ENCODE measurements around the gene SPOCK2. TPM values are rescaled to one million over a fixed set of nuclear protein-coding genes. Genes with fewer than 3 reads are reported as not detected.

SPOCK2 gene
- polyA plus RNA-seq, 1 of the 3 experiments (the other 2 are of a cell fraction): 0.18 TPM

GRCh38 chr10:72074574-72075375, 13.6 kb downstream of the SPOCK2 start:
- Histone ChIP-seq H3K36me3 (replicated peaks in 1 of 2; ENCODE audit: control insufficient read depth in 1 of 2, insufficient read depth in 2 of 2, low read length in 1 of 2) (no peaks in the 10 kb centered on the region), H3K4me1 (ENCODE audit: control insufficient read depth in 1 of 2, insufficient read depth in 2 of 2, low read depth in 1 of 2, low read length in 1 of 2) (peaks cover 0 to 25% of the 10 kb centered on the region in 2 experiments; a peak in 1 of 4 replicates), H3K79me2 (ENCODE audit: insufficient read depth) (no peaks in the 10 kb centered on the region), H3K4me2 (no peak overlapping the region), H3K9me2 (no peaks in the 10 kb centered on the region), H3F3A (replicated peaks; ENCODE audit: insufficient read depth) (no peaks in the 10 kb centered on the region), H3K27me3 (ENCODE audit: insufficient read depth) (no peaks in the 10 kb centered on the region), H3K27ac (ENCODE audit: low read depth in 2 of 2, low read length in 1 of 2) (no peak overlapping the region), H4K20me1 (ENCODE audit: insufficient read depth) (no peaks in the 10 kb centered on the region), H3K9ac (no peak overlapping the region), H2AFZ (ENCODE audit: low read depth) (no peak overlapping the region), H3K4me3 (ENCODE audit: low read depth in 2 of 2, low read length in 1 of 2) (no peak overlapping the region), H3K9me3 (no peaks in the 10 kb centered on the region)
- no peak for DNase-seq
- TF ChIP-seq ZBTB33 (IDR thresholded peaks at IDR 0.05; ENCODE audit: borderline replicate concordance, low read depth): no peak
- no peak for TF ChIP-seq PBX3 (IDR thresholded peaks at IDR 0.05)
- TF ChIP-seq YY1 (IDR thresholded peaks at IDR 0.05; ENCODE audit: low read depth): no peak
- no peak for TF ChIP-seq RCOR1 (IDR thresholded peaks at IDR 0.05; ENCODE audit: low read length)
- TF ChIP-seq TCF12 (IDR thresholded peaks at IDR 0.05): no peak
- no peak for TF ChIP-seq FOXM1 (IDR thresholded peaks at IDR 0.05; ENCODE audit: low read depth)
- no peak for TF ChIP-seq NRF1 (IDR thresholded peaks at IDR 0.05; ENCODE audit: low read depth, low read length)
- TF ChIP-seq GABPA (IDR thresholded peaks at IDR 0.05; ENCODE audit: low read depth): no peak
- TF ChIP-seq NFIC (IDR thresholded peaks at IDR 0.05; ENCODE audit: borderline replicate concordance): no peak
- TF ChIP-seq SIN3A (IDR thresholded peaks at IDR 0.05; ENCODE audit: borderline replicate concordance, low read depth, low read length): no peak
- TF ChIP-seq FOXJ3 (CRISPR knock-in tag; IDR thresholded peaks at IDR 0.05): no peak
- no peak for TF ChIP-seq EZH2phosphoT487 (IDR thresholded peaks at IDR 0.05; ENCODE audit: borderline replicate concordance, low read depth)
- no peak for TF ChIP-seq MAX (IDR thresholded peaks at IDR 0.05; ENCODE audit: low read depth)
- no peak for TF ChIP-seq REST (IDR thresholded peaks at IDR 0.05; ENCODE audit: low read depth, low read length)
- TF ChIP-seq FOSL2 (IDR thresholded peaks at IDR 0.05; ENCODE audit: borderline replicate concordance, low read depth): no peak
- TF ChIP-seq SMC3 (IDR thresholded peaks at IDR 0.05; ENCODE audit: low read depth, low read length): no peak
- CTCF ChIA-PET: interaction anchor here (0.8 kb wide), 1 partner anchor 176 kb away, joined by 3 read pairs; no protein-coding TSS in a partner anchor
- 77% methylated on average over 17 of the region's 18 CpGs for WGBS (ENCODE audit: low lambda C conversion rate)
- POLR2A ChIA-PET: interaction anchor here (1.3 kb wide), 1 partner anchor 186 kb away, joined by 4 read pairs; no protein-coding TSS in a partner anchor
